ENCODE results near the gene KCNJ5. TPM values are rescaled to one million over a fixed set of nuclear protein-coding genes. Genes with fewer than 3 reads are reported as not detected.

The KCNJ5 gene
- total RNA-seq, 1 experiment from 2014 or later: 0.11 TPM

GRCh38 chr11:128946648-128947047 is 55.5 kb downstream of the KCNJ5 start:
- no peak overlapping the region for H3K56ac ChIP-seq (ENCODE audit: insufficient read length, low read depth, low read length)
- no peaks in the 10 kb centered on the region for H3K79me2 ChIP-seq (ENCODE audit: insufficient read depth, low read length)
- H2BK5ac ChIP-seq (ENCODE audit: insufficient read length, low read length): no peak overlapping the region
- Mint-ChIP-seq H3K27ac (no peak overlapping the region; a peak in 1 of 7 replicates), H3K4me3 (no peak overlapping the region), H3K4me1 (no peaks in the 10 kb centered on the region; a peak in 2 of 4 replicates), H3K36me3 (ENCODE audit: insufficient read depth in 1 of 3, low read depth in 3 of 3) (no peaks in the 10 kb centered on the region; a peak in 1 of 7 replicates), H3K27me3 (ENCODE audit: low read depth) (peaks cover 19% of the 10 kb centered on the region), H3K9me3 (no peaks in the 10 kb centered on the region; a peak in 1 of 5 replicates)
- no peak overlapping the region for H4K91ac ChIP-seq (ENCODE audit: insufficient read length, low read depth, low read length)
- H3K79me1 ChIP-seq (ENCODE audit: insufficient read depth, low read depth, low read length, poor library complexity, severe bottlenecking): no peaks in the 10 kb centered on the region
- no peak overlapping the region for H3K4ac ChIP-seq (ENCODE audit: low read depth, low read length)
- H2BK12ac ChIP-seq (ENCODE audit: insufficient read length, low read depth, low read length): no peak overlapping the region
- H3K9me3 ChIP-seq (ENCODE audit: control insufficient read depth, low read depth, low read length): no peaks in the 10 kb centered on the region
- H4K20me1 ChIP-seq (ENCODE audit: control insufficient read depth, insufficient read depth, insufficient read length): no peaks in the 10 kb centered on the region
- no peak overlapping the region for H2BK15ac ChIP-seq (ENCODE audit: low read depth, low read length)
- H3K27me3 ChIP-seq (ENCODE audit: insufficient read depth, low read length): no peaks in the 10 kb centered on the region; the same call in 1 of the 2 replicates
- H4K8ac ChIP-seq (replicated peaks; ENCODE audit: insufficient read length, low read depth, low read length): no peak overlapping the region
- H3K27ac ChIP-seq (ENCODE audit: insufficient read length, low read depth, low read length): no peak overlapping the region
- no peak overlapping the region for H3K23ac ChIP-seq (ENCODE audit: insufficient read length, low read depth, low read length)
- H3K18ac ChIP-seq (ENCODE audit: insufficient read length, low read depth, low read length): no peak overlapping the region
- no CpG with 5 or more reads among the region's 2 CpGs for WGBS (ENCODE audit: extremely low coverage, insufficient read length, low lambda C conversion rate)
- no peak for DNase-seq
- no peaks in the 10 kb centered on the region for H3K4me1 ChIP-seq (ENCODE audit: insufficient read depth, low read length)
- no peak overlapping the region for H3K14ac ChIP-seq (ENCODE audit: insufficient read depth, low read length)
- no peak overlapping the region for H4K5ac ChIP-seq (ENCODE audit: insufficient read length, low read depth, low read length)
- no peak for TF ChIP-seq CTCF (conservative IDR thresholded peaks at IDR 0.05)
- no peaks in the 10 kb centered on the region for H3K23me2 ChIP-seq (ENCODE audit: insufficient read length, low read depth, low read length, poor library complexity, severe bottlenecking)
- no peak overlapping the region for H3K4me2 ChIP-seq (ENCODE audit: insufficient read depth, insufficient read length, low read length)
- H3T11ph ChIP-seq (ENCODE audit: low read length): no peak overlapping the region
- no peak overlapping the region for H2AK5ac ChIP-seq (ENCODE audit: insufficient read length, low read length)
- H3K9ac ChIP-seq (ENCODE audit: extremely low read depth, insufficient read length, low read length): no peak overlapping the region
- no peak overlapping the region for H2AFZ ChIP-seq (ENCODE audit: low read length)
- no peak overlapping the region for H2BK120ac ChIP-seq (ENCODE audit: low read depth, low read length, poor library complexity, severe bottlenecking)
- no peak overlapping the region for H2BK20ac ChIP-seq (ENCODE audit: low read depth, low read length, poor library complexity, severe bottlenecking)

Data from H9 (cell line).